Measurements from ENCODE around the gene UMOD.

UMOD gene

DNA sequence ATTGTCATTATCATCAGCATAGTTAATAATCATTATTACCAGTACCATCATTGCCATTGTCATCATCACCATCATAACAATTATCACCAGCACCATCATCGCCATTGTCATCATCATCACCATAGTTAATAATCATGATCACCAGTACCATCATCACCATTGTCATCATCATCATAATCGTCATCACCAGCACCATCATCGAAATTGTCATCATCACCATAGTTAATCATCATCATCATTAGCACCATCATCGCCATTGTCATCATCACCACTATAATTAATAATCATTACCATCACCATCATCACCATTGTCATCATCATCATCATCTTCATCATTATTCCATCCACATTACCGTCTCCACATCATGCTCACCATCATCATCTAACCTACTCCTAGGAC is 38.5 kb upstream of the UMOD start:
- TF ChIP-seq EZH2phosphoT487 (IDR thresholded peaks at IDR 0.05; ENCODE audit: borderline replicate concordance, low read length), result no peak
- TF ChIP-seq, protein P1, sequence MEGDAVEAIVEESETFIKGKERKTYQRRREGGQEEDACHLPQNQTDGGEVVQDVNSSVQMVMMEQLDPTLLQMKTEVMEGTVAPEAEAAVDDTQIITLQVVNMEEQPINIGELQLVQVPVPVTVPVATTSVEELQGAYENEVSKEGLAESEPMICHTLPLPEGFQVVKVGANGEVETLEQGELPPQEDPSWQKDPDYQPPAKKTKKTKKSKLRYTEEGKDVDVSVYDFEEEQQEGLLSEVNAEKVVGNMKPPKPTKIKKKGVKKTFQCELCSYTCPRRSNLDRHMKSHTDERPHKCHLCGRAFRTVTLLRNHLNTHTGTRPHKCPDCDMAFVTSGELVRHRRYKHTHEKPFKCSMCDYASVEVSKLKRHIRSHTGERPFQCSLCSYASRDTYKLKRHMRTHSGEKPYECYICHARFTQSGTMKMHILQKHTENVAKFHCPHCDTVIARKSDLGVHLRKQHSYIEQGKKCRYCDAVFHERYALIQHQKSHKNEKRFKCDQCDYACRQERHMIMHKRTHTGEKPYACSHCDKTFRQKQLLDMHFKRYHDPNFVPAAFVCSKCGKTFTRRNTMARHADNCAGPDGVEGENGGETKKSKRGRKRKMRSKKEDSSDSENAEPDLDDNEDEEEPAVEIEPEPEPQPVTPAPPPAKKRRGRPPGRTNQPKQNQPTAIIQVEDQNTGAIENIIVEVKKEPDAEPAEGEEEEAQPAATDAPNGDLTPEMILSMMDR (IDR thresholded peaks at IDR 0.05; ENCODE audit: low read depth, low read length, poor library complexity, severe bottlenecking), result no peak
- no peaks in the 10 kb centered on the region for H4K20me1 ChIP-seq (ENCODE audit: control insufficient read depth, insufficient read depth, low read depth, low read length)
- no peaks in the 10 kb centered on the region for H3K36me3 ChIP-seq (ENCODE audit: control insufficient read depth, low read length)
- H3K9me3 ChIP-seq (ENCODE audit: control insufficient read depth, insufficient read depth, low read length), result no peaks in the 10 kb centered on the region
- no peak overlapping the region for H3K4me3 ChIP-seq (ENCODE audit: low read length)
- H3K4me1 ChIP-seq (ENCODE audit: control insufficient read depth, low read length), result no peaks in the 10 kb centered on the region
- no peaks in the 10 kb centered on the region for H3F3A ChIP-seq (ENCODE audit: control insufficient read depth, insufficient read depth)
- H3K4me2 ChIP-seq (ENCODE audit: low read length), result no peak overlapping the region
- H3K9me2 ChIP-seq (replicated peaks; ENCODE audit: control insufficient read depth, low read length), result no peaks in the 10 kb centered on the region
- H3K79me2 ChIP-seq (ENCODE audit: control insufficient read depth, low read length), result no peaks in the 10 kb centered on the region
- no peaks in the 10 kb centered on the region for H3K27me3 ChIP-seq (ENCODE audit: control insufficient read depth, low read length)
- H3K27ac ChIP-seq (ENCODE audit: low read depth, low read length), result no peak overlapping the region

- Histone ChIP-seq H3K79me2 (ENCODE audit: control insufficient read depth, low read length) (no peaks in the 10 kb centered on the region), H3K9me2 (replicated peaks; ENCODE audit: control insufficient read depth, low read length) (no peaks in the 10 kb centered on the region), H3K27ac (ENCODE audit: low read depth, low read length) (no peak overlapping the region), H3K4me1 (ENCODE audit: control insufficient read depth, low read length) (no peaks in the 10 kb centered on the region), H3K36me3 (ENCODE audit: control insufficient read depth, low read length) (no peaks in the 10 kb centered on the region), H3K4me3 (ENCODE audit: low read length) (no peak overlapping the region), H3F3A (ENCODE audit: control insufficient read depth, insufficient read depth) (no peaks in the 10 kb centered on the region), H3K4me2 (ENCODE audit: low read length) (no peak overlapping the region), H3K27me3 (ENCODE audit: control insufficient read depth, low read length) (no peaks in the 10 kb centered on the region), H3K9me3 (ENCODE audit: control insufficient read depth, insufficient read depth, low read length) (no peaks in the 10 kb centered on the region), H4K20me1 (ENCODE audit: control insufficient read depth, insufficient read depth, low read depth, low read length) (no peaks in the 10 kb centered on the region)
- TF ChIP-seq, protein P1 (IDR thresholded peaks at IDR 0.05; ENCODE audit: low read depth, low read length, poor library complexity, severe bottlenecking), result no peak
- no peak for TF ChIP-seq EZH2phosphoT487 (IDR thresholded peaks at IDR 0.05; ENCODE audit: borderline replicate concordance, low read length)
Observed at GRCh38 chr16:20388854-20389253, 36.3 kb upstream of the UMOD start.

GRCh38 chr16:20387978-20388377 is 35.5 kb upstream of the UMOD start:
- no peak for TF ChIP-seq EZH2phosphoT487 (IDR thresholded peaks at IDR 0.05; ENCODE audit: borderline replicate concordance, low read length)
- TF ChIP-seq, protein P1 (IDR thresholded peaks at IDR 0.05; ENCODE audit: low read depth, low read length, poor library complexity, severe bottlenecking), result no peak
- no peaks in the 10 kb centered on the region for H3F3A ChIP-seq (ENCODE audit: control insufficient read depth, insufficient read depth)
- H3K4me2 ChIP-seq (ENCODE audit: low read length), result no peak overlapping the region

More at GRCh38 chr16:20387978-20388377, 35.5 kb upstream of the UMOD start:
- Histone ChIP-seq H4K20me1 (ENCODE audit: control insufficient read depth, insufficient read depth, low read depth, low read length) (no peaks in the 10 kb centered on the region), H3K79me2 (ENCODE audit: control insufficient read depth, low read length) (no peaks in the 10 kb centered on the region), H3K9me3 (ENCODE audit: control insufficient read depth, insufficient read depth, low read length) (no peaks in the 10 kb centered on the region), H3K4me3 (ENCODE audit: low read length) (no peak overlapping the region), H3K36me3 (ENCODE audit: control insufficient read depth, low read length) (no peaks in the 10 kb centered on the region), H3K27me3 (ENCODE audit: control insufficient read depth, low read length) (no peaks in the 10 kb centered on the region), H3K9me2 (replicated peaks; ENCODE audit: control insufficient read depth, low read length) (no peaks in the 10 kb centered on the region), H3K4me1 (ENCODE audit: control insufficient read depth, low read length) (no peaks in the 10 kb centered on the region), H3K27ac (ENCODE audit: low read depth, low read length) (no peak overlapping the region)

Measured in DOHH2 (cell line).